ENCODE measurements around the gene RBMS3.

- TF ChIP-seq NRF1 (IDR thresholded peaks at IDR 0.05; ENCODE audit: low read depth, low read length): no peak
- TF ChIP-seq TBP (IDR thresholded peaks at IDR 0.05; ENCODE audit: low read depth, low read length): no peak
- TF ChIP-seq, protein P1, sequence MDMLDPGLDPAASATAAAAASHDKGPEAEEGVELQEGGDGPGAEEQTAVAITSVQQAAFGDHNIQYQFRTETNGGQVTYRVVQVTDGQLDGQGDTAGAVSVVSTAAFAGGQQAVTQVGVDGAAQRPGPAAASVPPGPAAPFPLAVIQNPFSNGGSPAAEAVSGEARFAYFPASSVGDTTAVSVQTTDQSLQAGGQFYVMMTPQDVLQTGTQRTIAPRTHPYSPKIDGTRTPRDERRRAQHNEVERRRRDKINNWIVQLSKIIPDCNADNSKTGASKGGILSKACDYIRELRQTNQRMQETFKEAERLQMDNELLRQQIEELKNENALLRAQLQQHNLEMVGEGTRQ (IDR thresholded peaks at IDR 0.05; ENCODE audit: low read length): no peak
- TF ChIP-seq, protein P2, sequence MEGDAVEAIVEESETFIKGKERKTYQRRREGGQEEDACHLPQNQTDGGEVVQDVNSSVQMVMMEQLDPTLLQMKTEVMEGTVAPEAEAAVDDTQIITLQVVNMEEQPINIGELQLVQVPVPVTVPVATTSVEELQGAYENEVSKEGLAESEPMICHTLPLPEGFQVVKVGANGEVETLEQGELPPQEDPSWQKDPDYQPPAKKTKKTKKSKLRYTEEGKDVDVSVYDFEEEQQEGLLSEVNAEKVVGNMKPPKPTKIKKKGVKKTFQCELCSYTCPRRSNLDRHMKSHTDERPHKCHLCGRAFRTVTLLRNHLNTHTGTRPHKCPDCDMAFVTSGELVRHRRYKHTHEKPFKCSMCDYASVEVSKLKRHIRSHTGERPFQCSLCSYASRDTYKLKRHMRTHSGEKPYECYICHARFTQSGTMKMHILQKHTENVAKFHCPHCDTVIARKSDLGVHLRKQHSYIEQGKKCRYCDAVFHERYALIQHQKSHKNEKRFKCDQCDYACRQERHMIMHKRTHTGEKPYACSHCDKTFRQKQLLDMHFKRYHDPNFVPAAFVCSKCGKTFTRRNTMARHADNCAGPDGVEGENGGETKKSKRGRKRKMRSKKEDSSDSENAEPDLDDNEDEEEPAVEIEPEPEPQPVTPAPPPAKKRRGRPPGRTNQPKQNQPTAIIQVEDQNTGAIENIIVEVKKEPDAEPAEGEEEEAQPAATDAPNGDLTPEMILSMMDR (IDR thresholded peaks at IDR 0.05; ENCODE audit: control extremely low read depth in 1 of 3, insufficient read depth in 1 of 3, low read depth in 1 of 3, low read length in 3 of 3): no peak
- TF ChIP-seq EZH2 (IDR thresholded peaks at IDR 0.05; ENCODE audit: low read depth, low read length, severe bottlenecking): no peak
- no peak for TF ChIP-seq POLR2AphosphoS5 (IDR thresholded peaks at IDR 0.05; ENCODE audit: low read depth, low read length)
- no peak for TF ChIP-seq CHD2 (IDR thresholded peaks at IDR 0.05; ENCODE audit: low read length)
- TF ChIP-seq POLR2A (IDR thresholded peaks at IDR 0.05; ENCODE audit: control extremely low read depth in 1 of 2, low read depth in 2 of 2, low read length in 2 of 2): no peak
- no peak for TF ChIP-seq YY1 (IDR thresholded peaks at IDR 0.05; ENCODE audit: low read depth, low read length)
- TF ChIP-seq HDAC2 (IDR thresholded peaks at IDR 0.05; ENCODE audit: borderline replicate concordance in 1 of 2, low read depth in 2 of 2, low read length in 2 of 2): no peak
- TF ChIP-seq SP1 (IDR thresholded peaks at IDR 0.05; ENCODE audit: low read depth, low read length): no peak
- no peak for TF ChIP-seq CBX8 (IDR thresholded peaks at IDR 0.05; ENCODE audit: borderline replicate concordance, low read depth, low read length)
Measured at GRCh38 chr3:29721789-29722188, 440.9 kb downstream of the RBMS3 start.
